Fibroblast of gingiva (primary cell): ENCODE data around the gene EPHB6.

ENCODE experiments used
- DNase-seq: peaks from one replicate; pipeline ENCODE4 v3.0.0-alpha.2; 2011; ENCODE audit warnings: low read depth

The EPHB6 gene

DNA sequence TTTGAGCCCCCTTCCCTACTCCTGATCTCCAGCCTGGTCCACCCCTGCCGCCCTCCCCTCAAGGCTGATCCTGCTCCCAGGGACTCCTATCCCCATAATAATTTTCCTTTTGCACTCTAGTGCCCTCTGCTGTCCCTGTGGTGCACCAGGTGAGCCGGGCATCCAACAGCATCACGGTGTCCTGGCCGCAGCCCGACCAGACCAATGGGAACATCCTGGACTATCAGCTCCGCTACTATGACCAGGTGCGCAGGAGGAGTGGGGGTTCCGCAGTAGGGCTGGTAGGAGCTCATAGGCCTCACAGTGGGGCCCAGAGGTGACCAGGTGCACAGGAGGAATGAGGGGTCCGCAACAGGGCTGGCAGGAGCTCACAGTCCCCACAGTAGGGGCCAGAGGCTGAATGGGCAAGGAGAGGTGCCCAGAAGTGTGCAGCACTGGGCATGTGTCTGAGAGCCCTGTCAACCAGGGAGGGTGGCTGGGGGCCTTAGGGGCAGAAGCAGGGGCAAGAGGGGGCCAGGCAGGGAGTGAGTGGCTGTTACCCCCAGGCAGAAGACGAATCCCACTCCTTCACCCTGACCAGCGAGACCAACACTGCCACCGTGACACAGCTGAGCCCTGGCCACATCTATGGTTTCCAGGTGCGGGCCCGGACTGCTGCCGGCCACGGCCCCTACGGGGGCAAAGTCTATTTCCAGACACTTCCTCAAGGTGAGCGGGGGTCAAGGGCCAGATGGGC is 11.7 kb downstream of the EPHB6 start:
- no peak for DNase-seq

DNA sequence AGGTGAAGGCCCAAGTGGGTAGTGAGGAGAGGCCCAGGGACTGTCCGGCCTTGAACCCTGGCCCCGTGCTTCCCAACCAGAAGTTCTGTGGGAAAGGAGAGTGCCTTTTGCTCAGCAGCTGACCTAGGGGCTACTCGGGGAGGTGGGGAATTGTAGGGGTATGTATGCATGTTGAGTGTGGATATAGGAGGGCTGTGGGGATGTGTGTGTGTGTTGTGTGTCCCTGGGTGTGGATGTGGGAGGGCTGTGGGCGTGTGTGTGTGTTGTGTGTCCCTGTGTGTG is 12.2 kb downstream of the EPHB6 start:
- no peak for DNase-seq

DNA sequence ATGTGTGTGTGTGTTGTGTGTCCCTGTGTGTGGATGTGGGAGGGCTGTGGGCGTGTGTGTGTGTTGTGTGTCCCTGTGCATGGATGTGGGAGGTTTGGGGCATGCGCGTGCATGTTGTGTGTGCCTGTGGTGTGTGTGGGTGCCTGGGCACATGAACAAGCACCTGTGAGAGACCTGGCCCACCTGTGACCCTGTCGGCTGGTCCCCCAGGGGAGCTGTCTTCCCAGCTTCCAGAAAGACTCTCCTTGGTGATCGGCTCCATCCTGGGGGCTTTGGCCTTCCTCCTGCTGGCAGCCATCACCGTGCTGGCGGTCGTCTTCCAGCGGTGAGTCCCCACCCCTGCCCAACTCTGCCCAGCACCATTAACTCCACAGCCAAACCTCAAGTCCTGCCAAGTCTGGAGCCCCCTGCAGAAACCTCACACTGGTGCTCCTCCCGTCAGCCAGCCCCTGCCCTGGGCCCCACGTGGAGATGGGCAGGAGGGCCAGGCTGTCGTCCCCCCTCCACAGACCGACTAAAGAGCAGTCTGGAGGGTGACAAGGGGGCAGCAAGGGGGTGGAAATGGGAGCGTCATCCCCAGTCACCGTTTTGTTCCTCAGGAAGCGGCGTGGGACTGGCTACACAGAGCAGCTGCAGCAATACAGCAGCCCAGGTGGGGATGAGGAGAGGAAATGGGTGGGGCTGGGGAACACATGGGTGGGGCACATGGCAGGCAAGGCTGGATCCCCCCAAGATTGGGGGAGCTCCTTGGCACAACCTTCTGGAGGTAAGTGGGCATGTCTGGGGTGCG is 12.7 kb downstream of the EPHB6 start:
- DNase-seq, result no peak

DNA sequence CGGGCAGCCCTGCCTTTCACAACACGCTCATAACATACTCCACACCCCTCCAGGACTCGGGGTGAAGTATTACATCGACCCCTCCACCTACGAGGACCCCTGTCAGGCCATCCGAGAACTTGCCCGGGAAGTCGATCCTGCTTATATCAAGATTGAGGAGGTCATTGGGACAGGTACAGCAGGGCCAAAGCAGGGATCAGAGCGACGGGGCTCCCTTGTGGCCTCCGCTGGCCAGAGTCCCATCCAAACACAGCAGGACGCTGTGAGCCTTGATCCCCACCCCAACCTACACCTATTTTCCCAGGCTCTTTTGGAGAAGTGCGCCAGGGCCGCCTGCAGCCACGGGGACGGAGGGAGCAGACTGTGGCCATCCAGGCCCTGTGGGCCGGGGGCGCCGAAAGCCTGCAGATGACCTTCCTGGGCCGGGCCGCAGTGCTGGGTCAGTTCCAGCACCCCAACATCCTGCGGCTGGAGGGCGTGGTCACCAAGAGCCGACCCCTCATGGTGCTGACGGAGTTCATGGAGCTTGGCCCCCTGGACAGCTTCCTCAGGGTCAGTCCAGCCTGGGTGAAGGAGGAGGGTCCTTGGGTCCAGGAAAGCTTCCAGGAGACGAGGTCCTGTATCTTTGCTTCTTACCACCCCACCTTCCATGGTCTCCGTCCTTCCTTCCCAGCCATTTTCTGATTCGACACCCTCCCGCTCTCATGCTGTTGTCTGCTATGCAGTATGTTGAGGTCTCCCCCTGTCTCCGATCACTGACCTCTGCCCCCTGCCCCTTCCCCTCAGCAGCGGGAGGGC is 13.5 kb downstream of the EPHB6 start:
- no peak for DNase-seq

DNA sequence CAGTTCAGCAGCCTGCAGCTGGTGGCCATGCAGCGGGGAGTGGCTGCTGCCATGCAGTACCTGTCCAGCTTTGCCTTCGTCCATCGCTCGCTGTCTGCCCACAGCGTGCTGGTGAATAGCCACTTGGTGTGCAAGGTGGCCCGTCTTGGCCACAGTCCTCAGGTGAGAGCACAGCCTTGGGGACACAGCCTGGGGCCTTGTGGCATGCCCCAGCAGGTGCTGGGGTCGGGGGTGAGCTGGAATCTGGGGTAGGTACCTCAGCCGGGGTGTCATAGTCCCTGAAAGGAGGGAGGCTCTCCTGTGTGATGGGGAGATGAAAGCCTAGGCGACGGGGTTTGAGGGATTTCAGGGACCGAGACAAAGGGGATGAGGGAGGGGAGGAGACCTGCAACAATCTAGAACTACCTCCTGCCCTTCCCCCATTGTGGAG is 14.1 kb downstream of the EPHB6 start:
- DNase-seq, result no peak

DNA sequence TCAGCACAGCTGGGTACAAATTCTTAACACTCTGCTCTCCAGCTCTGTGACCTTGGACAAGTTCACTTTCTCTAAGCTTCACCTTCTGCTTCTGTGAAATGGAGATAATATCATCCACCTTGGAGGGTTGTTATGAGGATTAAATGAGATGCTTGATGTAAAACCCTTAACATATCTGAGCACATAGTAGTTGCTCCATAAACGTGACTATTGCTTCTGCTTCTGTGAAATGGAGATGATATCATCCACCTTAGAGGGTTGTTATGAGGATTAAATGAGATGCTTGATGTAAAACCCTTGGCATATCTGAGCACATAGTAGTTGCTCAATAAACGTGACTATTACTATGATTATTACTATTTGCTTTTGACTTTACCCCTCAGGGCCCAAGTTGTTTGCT is 14.6 kb downstream of the EPHB6 start:
- DNase-seq, result no peak

DNA sequence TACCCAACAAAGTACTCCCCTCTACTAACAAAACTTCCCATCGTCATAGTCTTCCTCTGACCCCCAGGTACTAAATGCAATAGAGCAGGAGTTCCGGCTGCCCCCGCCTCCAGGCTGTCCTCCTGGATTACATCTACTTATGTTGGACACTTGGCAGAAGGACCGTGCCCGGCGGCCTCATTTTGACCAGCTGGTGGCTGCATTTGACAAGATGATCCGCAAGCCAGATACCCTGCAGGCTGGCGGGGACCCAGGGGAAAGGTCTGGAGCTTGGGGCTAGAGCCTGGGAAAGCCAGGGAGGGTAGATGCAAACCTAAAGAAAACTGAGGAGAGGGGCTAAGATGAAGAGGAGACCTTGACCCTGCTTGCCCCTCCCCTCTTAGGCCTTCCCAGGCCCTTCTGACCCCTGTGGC is 15.3 kb downstream of the EPHB6 start:
- no peak for DNase-seq

DNA sequence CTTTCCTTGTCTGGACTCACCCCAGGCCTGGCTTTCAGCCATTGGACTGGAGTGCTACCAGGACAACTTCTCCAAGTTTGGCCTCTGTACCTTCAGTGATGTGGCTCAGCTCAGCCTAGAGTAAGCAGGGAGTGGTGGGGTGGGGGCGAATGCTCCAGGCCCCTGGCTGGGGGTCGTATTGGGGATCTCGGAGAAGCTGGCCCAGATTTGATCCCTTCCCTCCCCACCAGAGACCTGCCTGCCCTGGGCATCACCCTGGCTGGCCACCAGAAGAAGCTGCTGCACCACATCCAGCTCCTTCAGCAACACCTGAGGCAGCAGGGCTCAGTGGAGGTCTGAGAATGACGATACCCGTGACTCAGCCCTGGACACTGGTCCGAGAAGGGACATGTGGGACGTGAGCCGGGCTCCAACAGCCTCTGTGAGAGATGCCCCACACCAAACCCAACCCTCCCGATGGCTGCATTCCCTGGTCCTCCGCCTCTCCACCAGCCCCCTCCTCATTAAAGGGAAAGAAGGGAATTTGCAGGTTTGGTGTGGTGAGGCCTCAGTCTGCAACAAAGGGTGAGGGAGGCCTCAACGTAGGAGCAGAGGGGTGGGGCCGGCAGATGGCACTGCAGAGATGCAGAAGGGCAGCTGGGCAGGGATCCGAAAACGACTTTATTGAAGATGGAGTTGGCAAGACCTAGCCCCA is 15.8 kb downstream of the EPHB6 start:
- DNase-seq, result no peak

DNA sequence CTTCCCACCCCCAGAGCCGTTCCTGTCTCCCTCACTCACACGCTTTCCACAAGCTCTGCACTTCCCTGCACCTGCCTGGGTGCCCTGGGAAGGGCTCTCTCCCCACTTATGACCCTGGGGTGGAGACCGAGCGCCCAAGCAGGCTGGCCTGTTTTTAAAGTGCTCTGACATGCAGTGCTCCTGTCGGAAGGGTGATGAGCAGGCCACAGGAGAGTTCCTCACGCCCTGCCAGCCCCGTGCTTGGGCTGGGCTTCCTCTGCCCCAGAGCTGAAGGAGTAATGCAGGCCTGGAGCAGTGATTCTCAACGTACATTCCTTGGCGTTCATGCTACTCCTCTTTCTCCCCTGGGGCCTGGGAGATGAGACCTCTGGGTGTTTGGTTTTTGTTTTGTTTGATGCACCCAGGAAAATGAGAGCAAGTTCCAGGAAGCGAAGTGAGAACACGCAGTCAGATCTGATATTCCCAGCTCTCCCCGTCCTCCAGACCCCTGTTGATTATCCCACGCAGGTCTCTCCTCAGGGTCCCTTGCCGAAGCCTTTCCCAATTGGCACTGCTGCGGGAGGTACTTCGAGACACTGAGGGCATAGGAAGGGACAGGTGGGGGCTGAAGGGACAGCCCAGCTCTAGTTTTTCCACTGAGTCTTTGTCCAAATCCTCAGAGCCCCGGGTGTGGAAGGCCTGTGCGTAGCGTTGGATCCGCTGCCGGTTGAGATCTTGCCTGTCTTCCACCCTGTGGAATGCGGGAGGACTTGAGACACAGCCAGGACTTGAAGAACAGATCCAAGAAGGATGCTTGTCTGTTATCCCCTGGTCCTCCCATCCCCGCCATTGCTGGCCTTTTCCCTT is 16.6 kb downstream of the EPHB6 start:
- DNase-seq, result no peak

DNA sequence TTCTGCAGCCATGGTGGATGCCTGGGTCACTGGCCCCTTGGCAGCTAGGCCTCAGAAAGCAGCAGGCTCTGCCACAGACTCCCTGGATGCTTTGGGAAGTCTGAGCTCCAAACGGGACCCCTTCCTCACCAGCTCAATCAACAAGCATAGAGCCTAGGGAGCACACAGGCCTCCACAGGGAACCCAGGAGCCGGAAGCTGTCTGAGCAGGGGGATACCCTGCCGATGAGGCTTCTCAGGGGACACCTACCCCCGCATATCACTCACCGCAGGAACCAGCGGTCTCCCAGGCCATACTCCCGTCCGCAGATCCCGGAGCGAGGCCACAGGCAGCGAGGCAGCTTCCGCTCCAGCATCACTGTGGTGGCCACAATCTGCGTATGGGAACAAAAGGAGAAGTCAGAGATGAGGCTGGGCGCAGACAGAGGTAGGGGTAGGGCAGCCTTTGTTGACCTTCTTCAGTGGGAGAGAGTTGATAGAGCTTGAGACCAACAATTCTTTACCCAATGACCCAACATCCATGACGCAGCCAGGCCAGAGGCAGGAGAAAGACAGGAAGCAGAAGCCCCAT is 17.3 kb downstream of the EPHB6 start:
- no peak for DNase-seq

DNA sequence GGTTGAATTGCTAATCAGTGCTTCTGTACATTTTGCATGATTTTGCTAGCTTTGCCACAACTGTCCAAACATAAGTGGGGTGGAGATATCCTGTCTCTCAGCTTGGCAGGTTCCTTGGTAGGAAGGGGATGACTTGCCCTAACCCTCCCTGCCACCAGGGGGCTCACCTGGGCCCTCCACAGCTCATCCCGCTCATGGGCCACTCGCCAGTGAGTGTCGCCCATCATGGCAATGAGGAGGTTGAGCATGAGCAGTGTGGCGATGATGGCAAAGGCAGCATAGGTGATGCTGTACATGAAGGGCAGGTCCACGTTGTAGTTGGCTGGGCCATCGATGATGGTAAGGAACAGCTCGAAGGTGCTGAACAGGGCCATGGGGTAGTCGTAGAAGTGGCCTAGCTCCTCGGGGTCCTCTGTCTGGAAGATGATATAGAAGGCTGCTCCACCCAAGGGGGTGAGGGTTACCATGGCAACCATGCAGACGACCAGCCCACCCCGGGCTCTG is 18.5 kb downstream of the EPHB6 start:
- no peak for DNase-seq

DNA sequence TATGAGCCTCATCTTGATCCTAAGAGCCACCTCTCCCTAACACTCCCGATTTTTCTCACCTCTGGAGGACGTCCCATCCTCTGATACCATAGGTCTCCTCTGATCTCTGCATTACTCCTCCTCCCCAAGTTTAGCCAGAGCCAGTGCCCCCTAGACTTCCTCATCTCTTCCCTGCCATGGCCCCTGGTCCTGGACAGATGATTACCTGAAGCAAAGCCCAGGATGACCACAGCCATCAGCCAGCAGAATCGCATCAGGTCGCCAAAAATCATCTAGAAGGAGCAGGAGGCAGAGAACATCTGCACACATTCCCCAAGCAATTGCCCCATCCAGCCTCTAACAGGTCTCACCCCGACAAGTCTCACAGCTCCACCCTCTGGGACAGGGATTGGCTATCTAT is 19.0 kb downstream of the EPHB6 start:
- no peak for DNase-seq

DNA sequence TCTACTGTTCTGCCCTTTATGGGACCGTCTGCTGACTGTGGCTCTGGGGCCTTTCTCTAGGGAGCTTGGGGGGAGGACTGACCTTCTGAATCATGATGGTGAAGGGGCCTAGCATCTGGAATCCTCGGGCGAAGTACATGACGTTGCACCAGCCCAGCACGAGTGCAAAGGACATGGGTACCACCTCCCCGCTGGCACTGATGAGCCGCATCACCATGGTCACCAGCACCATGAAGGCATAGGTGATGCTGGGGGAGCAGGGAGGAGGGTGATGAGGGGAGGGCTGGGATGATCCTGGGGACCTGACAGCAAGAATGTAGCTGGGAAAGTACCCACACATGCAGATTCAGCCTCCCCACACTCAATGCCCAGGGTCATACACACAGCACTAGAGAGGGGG is 19.5 kb downstream of the EPHB6 start:
- DNase-seq, result no peak

DNA sequence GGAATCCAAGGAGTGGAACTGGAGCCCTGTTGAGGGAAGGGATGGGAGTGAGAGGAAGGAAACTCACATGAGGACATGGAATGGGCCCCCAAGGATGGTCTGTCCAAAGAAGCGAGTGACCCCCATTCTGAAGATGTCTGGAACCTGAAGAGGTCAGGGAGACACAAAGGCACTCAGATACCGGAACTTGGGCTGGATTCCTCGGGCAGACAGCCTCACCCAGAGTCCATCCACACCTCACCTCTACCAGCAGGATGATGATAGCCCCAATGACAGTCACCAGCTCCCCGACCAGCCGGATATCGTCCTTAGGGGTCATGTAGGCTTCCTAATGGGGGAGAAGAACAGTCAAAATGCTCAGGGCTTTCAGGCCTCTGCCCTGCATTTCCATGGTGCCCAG is 20.0 kb downstream of the EPHB6 start:
- no peak for DNase-seq

DNA sequence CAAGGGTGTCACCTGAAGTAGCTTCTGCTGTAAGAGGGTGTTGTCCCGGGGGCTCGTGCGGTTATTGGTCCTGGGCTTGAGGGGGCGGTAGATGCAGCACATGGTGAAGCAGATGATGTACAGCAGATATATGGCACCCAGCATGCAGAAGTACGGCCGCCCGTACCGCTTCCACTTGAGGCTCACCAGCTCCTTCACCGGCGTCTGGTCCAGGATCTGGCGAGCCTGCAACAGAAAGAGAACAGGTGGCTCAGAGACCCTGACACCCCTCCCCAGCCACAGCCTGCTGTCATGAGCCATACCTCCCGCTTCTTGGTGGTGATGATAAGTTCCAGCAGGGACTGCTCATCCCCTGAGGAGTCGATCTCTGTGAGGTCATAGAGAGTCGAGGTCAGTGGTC is 20.6 kb downstream of the EPHB6 start:
- no peak for DNase-seq

DNA sequence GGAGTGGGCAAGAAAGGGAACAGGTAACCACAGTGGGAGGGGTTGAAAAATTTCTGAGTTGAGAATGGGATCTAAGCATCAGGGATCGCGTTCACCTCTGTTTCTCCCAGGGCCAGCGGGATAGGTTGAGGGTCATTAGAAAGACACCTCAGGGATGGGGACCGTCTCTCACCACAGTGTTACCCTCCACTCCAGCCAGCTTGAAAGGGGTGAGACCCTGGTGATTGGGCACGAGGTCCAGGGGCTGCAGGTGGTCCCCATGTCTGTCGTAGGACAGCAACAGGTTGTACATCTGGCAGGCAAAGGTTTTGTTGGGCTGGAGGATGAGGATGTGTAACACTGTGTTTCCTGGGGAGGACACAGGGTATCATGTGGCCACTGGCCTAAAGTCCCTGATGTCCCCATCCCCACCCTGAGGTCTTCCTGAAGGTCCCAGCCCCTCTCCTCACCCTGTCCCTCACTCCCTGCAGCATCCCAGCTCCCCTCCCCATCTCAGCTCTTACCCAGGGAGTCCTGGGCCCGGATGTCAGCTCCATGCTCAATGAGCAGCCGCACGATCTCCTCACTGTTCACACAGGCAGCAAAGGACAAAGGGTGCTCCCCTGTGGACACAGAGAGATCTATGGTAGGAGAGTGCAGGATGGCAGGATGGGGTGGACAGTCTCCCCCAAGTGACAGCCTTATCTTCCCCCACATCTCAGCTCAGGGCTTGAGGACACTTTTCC is 21.5 kb downstream of the EPHB6 start:
- no peak for DNase-seq

DNA sequence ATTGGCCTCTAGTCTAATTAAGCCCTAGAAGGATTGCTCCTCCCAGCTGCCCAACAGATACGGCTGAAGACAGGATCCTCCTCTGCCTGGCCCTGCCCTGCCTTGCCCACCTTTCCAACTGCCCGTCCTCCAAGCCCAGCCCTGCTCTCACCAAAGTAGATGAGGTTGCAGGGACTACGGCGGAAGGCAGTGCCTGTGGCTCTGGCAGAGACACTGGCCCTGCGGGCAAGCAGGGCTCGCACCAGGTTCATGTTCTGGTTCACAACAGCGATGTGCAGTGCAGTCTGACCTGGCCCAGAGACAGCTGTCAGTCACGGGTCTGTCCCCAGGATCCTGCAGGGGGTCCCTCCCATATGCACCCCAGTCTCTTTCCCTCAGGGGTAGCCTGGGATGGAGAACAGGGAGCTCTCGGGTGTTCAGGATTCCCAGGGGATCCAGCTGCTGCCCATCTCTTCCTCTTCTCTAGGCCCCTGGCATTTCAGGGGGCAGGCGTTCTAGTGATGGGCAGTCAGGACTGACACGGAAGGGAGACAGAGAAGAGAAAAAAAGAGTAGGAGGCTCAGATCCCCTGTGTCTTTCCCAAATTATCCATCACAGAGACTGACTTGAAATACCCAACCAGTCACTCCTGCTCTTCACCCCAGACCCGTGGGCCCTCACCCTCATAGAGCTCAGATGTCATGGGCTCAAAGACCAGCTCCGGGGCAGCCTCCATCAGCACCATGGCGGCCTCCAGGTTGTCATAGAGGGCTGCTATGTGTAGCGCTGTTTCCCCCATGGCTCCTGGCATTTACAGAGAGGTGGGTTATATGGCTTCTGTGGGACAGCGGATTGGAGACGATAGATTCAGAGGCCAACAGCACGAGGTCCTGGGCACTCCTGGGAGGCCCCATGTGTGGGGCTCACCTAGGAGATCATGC is 22.4 kb downstream of the EPHB6 start:
- no peak for DNase-seq

DNA sequence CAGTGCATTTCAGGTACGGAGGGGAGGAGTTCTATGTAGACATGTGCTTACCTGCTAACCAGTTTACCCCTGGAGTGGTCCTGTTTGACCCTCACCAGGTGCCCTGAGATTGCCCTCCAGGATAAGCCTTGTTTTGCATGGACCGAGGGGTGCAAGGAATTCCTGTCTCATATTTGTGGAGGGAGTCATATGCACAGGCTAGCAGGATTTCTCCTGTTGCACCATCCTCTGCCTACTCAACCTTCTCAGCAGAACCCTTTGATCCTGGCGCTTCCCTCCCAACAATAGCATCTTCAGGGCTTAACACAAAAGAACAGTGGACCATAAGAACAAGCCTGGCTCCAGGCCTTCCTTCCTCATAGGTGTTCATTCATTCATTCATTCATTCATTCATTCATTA is 23.4 kb downstream of the EPHB6 start:
- DNase-seq, result no peak

DNA sequence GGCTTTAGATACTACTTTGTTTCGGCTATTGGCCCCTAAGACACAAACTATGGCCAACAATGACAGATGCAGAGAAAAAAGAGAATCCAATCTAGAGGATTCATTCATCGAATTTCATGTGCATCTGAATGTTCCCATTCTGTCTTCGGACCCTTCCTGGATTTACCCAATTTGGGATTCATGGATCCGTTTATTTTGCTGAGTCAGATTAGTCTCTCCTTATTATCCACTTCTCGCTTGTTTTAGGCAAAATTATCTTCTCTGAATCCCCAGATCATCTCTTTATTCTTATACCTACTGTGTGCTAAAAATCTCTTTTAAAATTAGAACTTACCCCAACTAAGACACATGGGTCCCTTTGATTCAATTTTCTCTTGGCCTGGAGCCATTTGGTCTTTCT is 24.2 kb downstream of the EPHB6 start:
- DNase-seq, result no peak
